IMR-90 (cell line): Measurements from ENCODE around the gene DDX59. TPM values are rescaled to one million over a fixed set of nuclear protein-coding genes. Genes with fewer than 3 reads are reported as not detected.

Source experiments
- BHLHE40 ChIP-seq: fragments of 150-350 bp; IDR thresholded peaks from 2 replicates; pipeline ENCODE4 v1.6.1; 2016; ENCODE audit warnings: mild to moderate bottlenecking, low read depth, low read length
- CHD1 ChIP-seq: IDR thresholded peaks from 2 replicates; pipeline ENCODE4 v1.6.1; 2012; ENCODE audit warnings: low read depth, low read length, improper control_type of control experiment
- MAZ ChIP-seq: IDR thresholded peaks from 2 replicates; pipeline ENCODE4 v1.6.1; 2012; ENCODE audit warnings: low read depth, mild to moderate bottlenecking, low read length, improper control_type of control experiment, moderate library complexity, borderline replicate concordance
- NFE2L2 ChIP-seq: fragments of 150-350 bp; IDR thresholded peaks from 2 replicates; pipeline ENCODE4 v1.6.1; 2016; ENCODE audit warnings: low read depth, mild to moderate bottlenecking, low read length
- RAD21 ChIP-seq: IDR thresholded peaks from 2 replicates; pipeline ENCODE4 v1.6.1; 2012; ENCODE audit warnings: low read length, improper control_type of control experiment
- USF2 ChIP-seq: fragments of 150-350 bp; IDR thresholded peaks from 2 replicates; pipeline ENCODE4 v1.6.1; 2017; ENCODE audit warnings: mild to moderate bottlenecking, antibody characterized with exemption, low read length, low read depth
- polyA plus RNA-seq, 3 experiments: library from polyadenylated mRNA; depleted of rRNA; stranded (reverse); fragments of >200 nt; gene quantifications; 2 replicates each; pipeline ENCODE4 v1.2.3, GENCODE V29; 2012; ENCODE audit warnings: low replicate concordance in 1 of 3
- total RNA-seq: library from RNA; depleted of rRNA; stranded (reverse); fragments of >200 nt; gene quantifications from 2 replicates; pipeline ENCODE4 v1.2.3, GENCODE V29; 2012

DDX59 gene
- total and polyA plus RNA-seq, 2 of the 4 experiments (the other 2 are of a cell fraction) = 8.6 to 9.1 TPM

- TF ChIP-seq MAZ (no peak), USF2 (no peak), RAD21 (no peak), CHD1 (no peak), NFE2L2 (no peak), BHLHE40 (no peak)
Observed at GRCh38 chr1:200714504-200715187, 44.9 kb upstream of the DDX59 start (continued).
